ENCODE data around the gene NOL12. TPM values are rescaled to one million over a fixed set of nuclear protein-coding genes. Genes with fewer than 3 reads are reported as not detected.

The NOL12 gene
- total RNA-seq, 1 donor from 2014 or later: 23.0 TPM

- TF ChIP-seq CTCF (IDR thresholded peaks at IDR 0.05): no peak
- H3K9me3 ChIP-seq: no peaks in the 10 kb centered on the region
- no peaks in the 10 kb centered on the region for H3K27me3 ChIP-seq (ENCODE audit: low read depth)
- no peaks in the 10 kb centered on the region for H3K36me3 ChIP-seq
- peaks cover 5% of the 10 kb centered on the region for H3K4me1 ChIP-seq
- no peak overlapping the region for H3K27ac ChIP-seq
- intact Hi-C loops (cut with DNase I): no loop called here
- ATAC-seq (no peak), DNase-seq (no peak)
- no peak overlapping the region for H3K4me3 ChIP-seq
Measured at GRCh38 chr22:37709445-37709765, 23.3 kb downstream of the NOL12 start.

GRCh38 chr22:37710675-37711074, 24.5 kb downstream of the NOL12 start:
- H3K36me3 ChIP-seq: no peaks in the 10 kb centered on the region
- no peaks in the 10 kb centered on the region for H3K9me3 ChIP-seq
- ATAC-seq (peak in 1 of 2 donors; percentile 6), DNase-seq (no peak)
- TF ChIP-seq CTCF (IDR thresholded peaks at IDR 0.05): no peak
- no peaks in the 10 kb centered on the region for H3K27me3 ChIP-seq (ENCODE audit: low read depth)
- H3K4me1 ChIP-seq: peaks cover 5% of the 10 kb centered on the region
- H3K27ac ChIP-seq: no peak overlapping the region
- no peak overlapping the region for H3K4me3 ChIP-seq
- intact Hi-C loops (cut with DNase I): no loop called here

- Histone ChIP-seq H3K4me1 (peaks cover 5% of the 10 kb centered on the region), H3K36me3 (no peaks in the 10 kb centered on the region), H3K27ac (no peak overlapping the region), H3K27me3 (ENCODE audit: low read depth) (no peaks in the 10 kb centered on the region), H3K4me3 (no peak overlapping the region), H3K9me3 (no peaks in the 10 kb centered on the region)
- DNase-seq: no peak
- no peak for ATAC-seq
- TF ChIP-seq CTCF (IDR thresholded peaks at IDR 0.05): no peak
- intact Hi-C loops (cut with DNase I): no loop called here
Measured at GRCh38 chr22:37711490-37711889, 25.3 kb downstream of the NOL12 start.

GRCh38 chr22:37713761-37714160, 27.6 kb downstream of the NOL12 start:
- TF ChIP-seq CTCF (IDR thresholded peaks at IDR 0.05): no peak
- intact Hi-C loops (cut with DNase I): no loop called here

GRCh38 chr22:37714634-37715033, 28.5 kb downstream of the NOL12 start:
- ATAC-seq (no peak), DNase-seq (no peak)
- intact Hi-C loops (cut with DNase I): no loop called here
- TF ChIP-seq CTCF (IDR thresholded peaks at IDR 0.05): no peak
- H3K27me3 ChIP-seq (ENCODE audit: low read depth): no peaks in the 10 kb centered on the region
- H3K36me3 ChIP-seq: no peaks in the 10 kb centered on the region
- H3K9me3 ChIP-seq: no peaks in the 10 kb centered on the region
- no peak overlapping the region for H3K4me3 ChIP-seq
- no peaks in the 10 kb centered on the region for H3K4me1 ChIP-seq
- no peak overlapping the region for H3K27ac ChIP-seq

More at GRCh38 chr22:37713761-37714160, 27.6 kb downstream of the NOL12 start:
- H3K4me3 ChIP-seq: no peak overlapping the region
- DNase-seq (no peak), ATAC-seq (no peak)
- H3K27me3 ChIP-seq (ENCODE audit: low read depth): no peaks in the 10 kb centered on the region
- H3K27ac ChIP-seq: no peak overlapping the region
- peaks cover 4% of the 10 kb centered on the region for H3K4me1 ChIP-seq
- no peaks in the 10 kb centered on the region for H3K9me3 ChIP-seq
- H3K36me3 ChIP-seq: no peaks in the 10 kb centered on the region

GRCh38 chr22:37715760-37716159, 29.6 kb downstream of the NOL12 start:
- no peak for ATAC-seq
- TF ChIP-seq CTCF (IDR thresholded peaks at IDR 0.05): no peak
- H3K4me1 ChIP-seq: no peaks in the 10 kb centered on the region
- no peak overlapping the region for H3K4me3 ChIP-seq
- H3K9me3 ChIP-seq: no peaks in the 10 kb centered on the region
- DNase-seq: no peak
- intact Hi-C loops (cut with DNase I): no loop called here
- H3K27me3 ChIP-seq (ENCODE audit: low read depth): no peaks in the 10 kb centered on the region
- no peaks in the 10 kb centered on the region for H3K36me3 ChIP-seq
- no peak overlapping the region for H3K27ac ChIP-seq
